Thyroid gland (tissue), 4 donors: ENCODE measurements around the gene DENND1A. TPM values are rescaled to one million over a fixed set of nuclear protein-coding genes. Genes with fewer than 3 reads are reported as not detected.

ENCODE experiments used
- DNase-seq, 2 donors: peaks; one replicate each; pipeline ENCODE4 v3.0.0-alpha.2; 2019
- H3K27ac ChIP-seq, 3 donors: fragments of 200-600 bp; sonication (generic); 1 replicate in 2 of 3; 2 replicates in 1 of 3; pipeline ENCODE4 v1.5.1; 2016 to 2019; ENCODE audit warnings: mild to moderate bottlenecking in 1 of 3, moderate library complexity in 1 of 3
- H3K27me3 ChIP-seq: fragments of 200-600 bp; sonication (generic); one replicate; pipeline ENCODE4 v1.5.1; 2019
- H3K36me3 ChIP-seq, 2 donors: fragments of 200-600 bp; sonication (generic); one replicate each; pipeline ENCODE4 v1.5.1; 2016 to 2019
- H3K4me1 ChIP-seq, 2 donors: fragments of 200-600 bp; sonication (generic); one replicate each; pipeline ENCODE4 v1.5.1; 2017 to 2019
- H3K4me3 ChIP-seq, 3 donors: fragments of 200-600 bp; sonication (generic); replicated peaks in 1 of 3; 1 replicate in 2 of 3; 2 replicates in 1 of 3; pipeline ENCODE4 v1.5.1; 2016; ENCODE audit warnings: mild to moderate bottlenecking in 1 of 3
- H3K9me3 ChIP-seq: fragments of 200-600 bp; sonication (generic); one replicate; pipeline ENCODE4 v1.5.1; 2017
- CTCF ChIP-seq, 6 experiments: fragments of 200-600 bp in 3 of 6; fragments of 450-650 bp in 3 of 6; sonication (generic) in 3 of 6; IDR thresholded peaks; one replicate each; pipeline ENCODE4 v1.5.1; 2016 to 2019; ENCODE audit warnings: antibody characterized with exemption in 6 of 6, mild to moderate bottlenecking in 2 of 6, inconsistent platforms in 1 of 6, moderate library complexity in 1 of 6
- POLR2A ChIP-seq, 2 donors: fragments of 450-650 bp; IDR thresholded peaks; one replicate each; pipeline ENCODE4 v1.6.1; 2017; ENCODE audit warnings: antibody characterized with exemption in 2 of 2, mild to moderate bottlenecking in 2 of 2, moderate library complexity in 1 of 2
- WGBS, 2 donors: methylation state at CpG; one replicate each; pipeline ENCODE4 v1.1.5; 2017; 5-methylcytosine and 5-hydroxymethylcytosine counted together
- intact Hi-C: fragments of 100-400 bp; cut with DNase I; formaldehyde crosslinking; loops from one replicate; pipeline ENCODE4 v1.15.1; 2023
- total RNA-seq, 4 donors: library from RNA; depleted of rRNA; stranded (reverse); fragments of >200 nt; gene quantifications; one replicate each; pipeline ENCODE4 v1.2.3, GENCODE V29; 2016

Gene DENND1A
- total RNA-seq, 4 donors from 2014 or later = 18.8 to 34.4 (median 28.2) TPM

- Histone ChIP-seq H3K36me3 (no peaks in the 10 kb centered on the region), H3K9me3 (no peaks in the 10 kb centered on the region), H3K4me1 (no peaks in the 10 kb centered on the region), H3K27ac (no peak overlapping the region), H3K4me3 (no peak overlapping the region), H3K27me3 (no peaks in the 10 kb centered on the region)
- no peak for DNase-seq
- TF ChIP-seq POLR2A (IDR thresholded peaks at IDR 0.05) (no peak), CTCF (IDR thresholded peaks at IDR 0.05) (no peak)
- intact Hi-C loops = no loop called here
- 83 to 85% methylated on average over 5 of the region's 5 CpGs for WGBS, 2 donors
Measured at GRCh38 chr9:123468541-123468940, 461.4 kb downstream of the DENND1A start.

GRCh38 chr9:123465304-123465703 lies 464.6 kb downstream of the DENND1A start:
- Histone ChIP-seq H3K36me3 (no peaks in the 10 kb centered on the region), H3K27me3 (no peaks in the 10 kb centered on the region), H3K4me1 (no peaks in the 10 kb centered on the region), H3K27ac (no peak overlapping the region), H3K4me3 (no peak overlapping the region), H3K9me3 (no peaks in the 10 kb centered on the region)
- WGBS, 2 donors = 88 to 100% methylated on average over 1 of the region's 1 CpG
- intact Hi-C loops = no loop called here
- TF ChIP-seq CTCF (IDR thresholded peaks at IDR 0.05) (no peak), POLR2A (IDR thresholded peaks at IDR 0.05) (no peak)
- DNase-seq = no peak

- intact Hi-C loops = no loop called here
- no peak for DNase-seq
- 92% methylated on average over 2 of the region's 2 CpGs for WGBS, 2 donors
- Histone ChIP-seq H3K36me3 (no peaks in the 10 kb centered on the region), H3K4me1 (no peaks in the 10 kb centered on the region), H3K9me3 (no peaks in the 10 kb centered on the region), H3K4me3 (no peak overlapping the region), H3K27ac (no peak overlapping the region), H3K27me3 (no peaks in the 10 kb centered on the region)
- TF ChIP-seq POLR2A (IDR thresholded peaks at IDR 0.05) (no peak), CTCF (IDR thresholded peaks at IDR 0.05) (no peak)
Measured at GRCh38 chr9:123460091-123460490, 469.8 kb downstream of the DENND1A start.

GRCh38 chr9:123457583-123457982 lies 472.3 kb downstream of the DENND1A start:
- H3K9me3 ChIP-seq = no peaks in the 10 kb centered on the region
- peaks cover 3 to 10% of the 10 kb centered on the region in 2 donors for H3K4me1 ChIP-seq
- H3K27me3 ChIP-seq = no peaks in the 10 kb centered on the region
- TF ChIP-seq POLR2A (IDR thresholded peaks at IDR 0.05) (no peak), CTCF (IDR thresholded peaks at IDR 0.05) (no peak)
- no peaks in the 10 kb centered on the region for H3K36me3 ChIP-seq
- DNase-seq = no peak
- no peak overlapping the region for H3K27ac ChIP-seq
- WGBS, 2 donors = 94 to 96% methylated on average over 9 of the region's 9 CpGs
- H3K4me3 ChIP-seq = no peak overlapping the region
- intact Hi-C loops = no loop called here

- 91 to 100% methylated on average over 3 of the region's 3 CpGs for WGBS, 2 donors
Measured at GRCh38 chr9:123456011-123456410, 473.9 kb downstream of the DENND1A start.

More at GRCh38 chr9:123456011-123456410, 473.9 kb downstream of the DENND1A start:
- Histone ChIP-seq H3K36me3 (no peaks in the 10 kb centered on the region), H3K9me3 (no peaks in the 10 kb centered on the region), H3K27ac (no peak overlapping the region), H3K4me3 (no peak overlapping the region), H3K27me3 (no peaks in the 10 kb centered on the region), H3K4me1 (peaks cover 9 to 16% of the 10 kb centered on the region in 2 donors)
- TF ChIP-seq CTCF (IDR thresholded peaks at IDR 0.05) (no peak), POLR2A (IDR thresholded peaks at IDR 0.05) (no peak)
- DNase-seq = no peak
- intact Hi-C loops = no loop called here
